Activated T-cell treated with anti-CD3 and anti-CD28 coated beads, Interleukin-2, amount 50 U/mL, for 72 hours (primary cell): ENCODE measurements around the gene ZYG11A. TPM values are rescaled to one million over a fixed set of nuclear protein-coding genes. Genes with fewer than 3 reads are reported as not detected.
"Not testable (repeated sequence)": the region's sequence is repeated elsewhere in the genome, so short reads cannot be mapped to it uniquely, and the experiment has no call there.

Experiments used
- ATAC-seq, 2 donors: fragments of 150-1000 bp; cut with Tn5 transposase; replicated peaks in 1 of 2; 2 replicates each; pipeline ENCODE4 v1.10.0; 2021; ENCODE audit warnings: moderate library complexity in 2 of 2, mild to moderate bottlenecking in 1 of 2
- DNase-seq, 2 donors: peaks; one replicate each; pipeline ENCODE4 v3.0.0; 2021 to 2022; ENCODE audit warnings: mixed read lengths in 1 of 2
- H3K27ac Mint-ChIP-seq: one replicate; pipeline ENCODE4 v1.8.0; 2022; ENCODE audit warnings: mild to moderate bottlenecking, moderate library complexity, mixed read lengths
- H3K27me3 Mint-ChIP-seq: one replicate; pipeline ENCODE4 v1.8.0; 2022; ENCODE audit warnings: low read depth, mixed read lengths
- H3K36me3 Mint-ChIP-seq, 2 donors: one replicate each; pipeline ENCODE4 v1.8.0; 2022; ENCODE audit warnings: mixed read lengths in 2 of 2, mild to moderate bottlenecking in 1 of 2; ENCODE audit not compliant: insufficient read depth in 2 of 2
- H3K4me1 Mint-ChIP-seq: one replicate; pipeline ENCODE4 v1.8.0; 2022; ENCODE audit warnings: low read depth, mixed read lengths
- H3K4me3 Mint-ChIP-seq, 2 donors: one replicate each; pipeline ENCODE4 v1.8.0; 2022; ENCODE audit warnings: mild to moderate bottlenecking in 2 of 2, mixed read lengths in 2 of 2, moderate library complexity in 2 of 2
- H3K9me3 Mint-ChIP-seq, 2 donors: one replicate each; pipeline ENCODE4 v1.8.0; 2022; ENCODE audit warnings: mixed read lengths in 2 of 2
- total RNA-seq, 2 donors: library from RNA; stranded (reverse); gene quantifications; one replicate each; pipeline ENCODE4 v1.2.3, GENCODE V29; 2022

ZYG11A gene
- under 1 TPM; 0.35 to 0.72 TPM for total RNA-seq

- no peak within 1 kb of the TSS for H3K27ac Mint-ChIP-seq
- ATAC-seq (peak; percentile 98 to 99), DNase-seq (peak; percentile 88 to 91)
- peak within 1 kb of the TSS; percentile 79 to 86 for H3K4me3 Mint-ChIP-seq
- peaks cover 7% of the 10 kb centered on the region for H3K4me1 Mint-ChIP-seq
- H3K27me3 Mint-ChIP-seq = peaks cover 24% of the 10 kb centered on the region
- peaks cover 0 to 3% of the 10 kb centered on the region in 2 donors for H3K36me3 Mint-ChIP-seq
- no peaks in the 10 kb centered on the region for H3K9me3 Mint-ChIP-seq
Measured at GRCh38 chr1:52842643-52843310, at the start of gene ZYG11A. Gene ZYG11A, plus strand, starts transcription at chr1:52842760. Its CDS starts 124 bp downstream, at chr1:52842884.

- not testable (repeated sequence) for H3K27ac Mint-ChIP-seq, H3K36me3 Mint-ChIP-seq, ATAC-seq
Measured at GRCh38 chr1:52793717-52794116, 48.8 kb upstream of the ZYG11A start.

GRCh38 chr1:52795464-52795863 lies 47.1 kb upstream of the ZYG11A start:
- H3K27ac Mint-ChIP-seq = no peak overlapping the region
- H3K4me3 Mint-ChIP-seq = no peak overlapping the region
- ATAC-seq = no peak
- peaks cover 0 to 3% of the 10 kb centered on the region in 2 donors for H3K36me3 Mint-ChIP-seq
- no peaks in the 10 kb centered on the region for H3K27me3 Mint-ChIP-seq
- H3K9me3 Mint-ChIP-seq = no peaks in the 10 kb centered on the region
- DNase-seq = no peak
- H3K4me1 Mint-ChIP-seq = no peaks in the 10 kb centered on the region

More at GRCh38 chr1:52793717-52794116, 48.8 kb upstream of the ZYG11A start:
- H3K27me3 Mint-ChIP-seq, DNase-seq, H3K9me3 Mint-ChIP-seq, H3K4me1 Mint-ChIP-seq, H3K4me3 Mint-ChIP-seq: not testable (repeated sequence)

GRCh38 chr1:52798331-52798730 lies 44.2 kb upstream of the ZYG11A start:
- no peaks in the 10 kb centered on the region for H3K27me3 Mint-ChIP-seq
- no peaks in the 10 kb centered on the region for H3K9me3 Mint-ChIP-seq
- no peak overlapping the region for H3K4me3 Mint-ChIP-seq
- DNase-seq (no peak), ATAC-seq (no peak)
- H3K4me1 Mint-ChIP-seq = no peaks in the 10 kb centered on the region
- peaks cover 0 to 6% of the 10 kb centered on the region in 2 donors for H3K36me3 Mint-ChIP-seq
- no peak overlapping the region for H3K27ac Mint-ChIP-seq

GRCh38 chr1:52801011-52801410 lies 41.5 kb upstream of the ZYG11A start:
- Mint-ChIP-seq H3K36me3 (peaks cover 0 to 4% of the 10 kb centered on the region in 2 donors), H3K27me3 (no peaks in the 10 kb centered on the region), H3K9me3 (no peaks in the 10 kb centered on the region), H3K4me3 (no peak overlapping the region), H3K4me1 (no peaks in the 10 kb centered on the region), H3K27ac (no peak overlapping the region)
- DNase-seq (no peak), ATAC-seq (no peak)

- not testable (repeated sequence) for H3K27me3 Mint-ChIP-seq, ATAC-seq, DNase-seq, H3K9me3 Mint-ChIP-seq, H3K4me3 Mint-ChIP-seq, H3K36me3 Mint-ChIP-seq, H3K27ac Mint-ChIP-seq, H3K4me1 Mint-ChIP-seq
Measured at GRCh38 chr1:52804083-52804482, 38.5 kb upstream of the ZYG11A start.

GRCh38 chr1:52814465-52814864 lies 28.1 kb upstream of the ZYG11A start:
- Mint-ChIP-seq H3K4me1 (no peaks in the 10 kb centered on the region), H3K9me3 (no peaks in the 10 kb centered on the region), H3K27me3 (no peaks in the 10 kb centered on the region), H3K27ac (no peak overlapping the region), H3K4me3 (no peak overlapping the region), H3K36me3 (peaks cover 2 to 4% of the 10 kb centered on the region in 2 donors)
- ATAC-seq (no peak), DNase-seq (no peak)

GRCh38 chr1:52820830-52821229 lies 21.7 kb upstream of the ZYG11A start:
- DNase-seq, H3K27me3 Mint-ChIP-seq, H3K36me3 Mint-ChIP-seq, ATAC-seq, H3K27ac Mint-ChIP-seq, H3K4me3 Mint-ChIP-seq, H3K9me3 Mint-ChIP-seq, H3K4me1 Mint-ChIP-seq: not testable (repeated sequence)

GRCh38 chr1:52825868-52826267 lies 16.7 kb upstream of the ZYG11A start:
- no peak for DNase-seq
- H3K9me3 Mint-ChIP-seq = no peaks in the 10 kb centered on the region
- no peaks in the 10 kb centered on the region for H3K36me3 Mint-ChIP-seq
- H3K4me1 Mint-ChIP-seq = no peaks in the 10 kb centered on the region
- H3K27me3 Mint-ChIP-seq = no peaks in the 10 kb centered on the region
- H3K27ac Mint-ChIP-seq = no peak overlapping the region
- ATAC-seq = no peak
- H3K4me3 Mint-ChIP-seq = no peak overlapping the region

- H3K27ac Mint-ChIP-seq = no peak overlapping the region
- no peaks in the 10 kb centered on the region for H3K36me3 Mint-ChIP-seq
- H3K9me3 Mint-ChIP-seq = no peaks in the 10 kb centered on the region
- DNase-seq = no peak
- ATAC-seq = no peak
- peaks cover 11% of the 10 kb centered on the region for H3K27me3 Mint-ChIP-seq
- no peak overlapping the region for H3K4me3 Mint-ChIP-seq
- no peaks in the 10 kb centered on the region for H3K4me1 Mint-ChIP-seq
Measured at GRCh38 chr1:52834798-52835197, 7.8 kb upstream of the ZYG11A start.

GRCh38 chr1:52836035-52836434 lies 6.5 kb upstream of the ZYG11A start:
- Mint-ChIP-seq H3K27me3 (peaks cover 13% of the 10 kb centered on the region), H3K36me3 (no peaks in the 10 kb centered on the region), H3K4me1 (no peaks in the 10 kb centered on the region), H3K9me3 (no peaks in the 10 kb centered on the region), H3K4me3 (no peak overlapping the region), H3K27ac (no peak overlapping the region)
- DNase-seq = no peak
- ATAC-seq = no peak

- not testable (repeated sequence) for H3K9me3 Mint-ChIP-seq, H3K4me3 Mint-ChIP-seq, H3K4me1 Mint-ChIP-seq, H3K27ac Mint-ChIP-seq, DNase-seq, H3K36me3 Mint-ChIP-seq, ATAC-seq
- peaks cover 26% of the 10 kb centered on the region for H3K27me3 Mint-ChIP-seq
Measured at GRCh38 chr1:52839175-52839574, 3.4 kb upstream of the ZYG11A start.

- H3K4me1 Mint-ChIP-seq = peaks cover 12% of the 10 kb centered on the region
- H3K27ac Mint-ChIP-seq, DNase-seq, H3K9me3 Mint-ChIP-seq, ATAC-seq, H3K36me3 Mint-ChIP-seq, H3K4me3 Mint-ChIP-seq: not testable (repeated sequence)
- peaks cover 24% of the 10 kb centered on the region for H3K27me3 Mint-ChIP-seq
Measured at GRCh38 chr1:52845119-52845518, 2.6 kb downstream of the ZYG11A start.

GRCh38 chr1:52848423-52848822 lies 5.9 kb downstream of the ZYG11A start:
- Mint-ChIP-seq H3K9me3 (no peaks in the 10 kb centered on the region), H3K27me3 (peaks cover 16% of the 10 kb centered on the region), H3K36me3 (peaks cover 0 to 3% of the 10 kb centered on the region in 2 donors), H3K27ac (no peak overlapping the region), H3K4me3 (no peak overlapping the region), H3K4me1 (peaks cover 12% of the 10 kb centered on the region)
- ATAC-seq (no peak), DNase-seq (no peak)
